GM12872 (cell line): ENCODE data around the gene OR52B2.

Source experiments
- CTCF ChIP-seq: IDR thresholded peaks from 3 replicates; pipeline ENCODE4 v1.5.1; 2011; ENCODE audit warnings: low read depth, mild to moderate bottlenecking, low read length, moderate library complexity; ENCODE audit not compliant: insufficient read depth

Gene OR52B2

GRCh38 chr11:6199174-6199810, 29.2 kb upstream of the OR52B2 start, which contains the start of gene OR52W1:
Gene OR52W1, plus strand, starts transcription at chr11:6199224. Its CDS starts 0 bp downstream, at chr11:6199224.
- TF ChIP-seq CTCF: no peak

GRCh38 chr11:6197466-6198200, 27.5 kb upstream of the OR52B2 start:
- TF ChIP-seq CTCF: no peak

- no peak for TF ChIP-seq CTCF
Observed at GRCh38 chr11:6196396-6196795, 26.3 kb upstream of the OR52B2 start.

GRCh38 chr11:6194065-6194581, 24.0 kb upstream of the OR52B2 start:
- TF ChIP-seq CTCF: no peak

GRCh38 chr11:6191742-6192141, 21.6 kb upstream of the OR52B2 start:
- no peak for TF ChIP-seq CTCF

- TF ChIP-seq CTCF: no peak
Observed at GRCh38 chr11:6175440-6175839, 5.3 kb upstream of the OR52B2 start.

GRCh38 chr11:6156628-6157359, 13.3 kb downstream of the OR52B2 start:
- no peak for TF ChIP-seq CTCF
